GM21786 (cell line): ENCODE results near the gene TAF4B.
"Not testable (repeated sequence)": the region's sequence is repeated elsewhere in the genome, so short reads cannot be mapped to it uniquely, and the experiment has no call there.

Experiments used
- ATAC-seq: cut with Tn5 transposase; IDR thresholded peaks from one replicate; pipeline ENCODE4 v1.9.1; 2021; ENCODE audit not compliant: unreplicated experiment

Gene TAF4B

GRCh38 chr18:26370037-26370436 lies 143.8 kb downstream of the TAF4B start:
- no peak for ATAC-seq

GRCh38 chr18:26376105-26376504 lies 149.9 kb downstream of the TAF4B start:
- no peak for ATAC-seq

- no peak for ATAC-seq
Measured at GRCh38 chr18:26378701-26379100, 152.5 kb downstream of the TAF4B start.

- ATAC-seq: not testable (repeated sequence)
Measured at GRCh38 chr18:26381555-26381954, 155.3 kb downstream of the TAF4B start.

DNA sequence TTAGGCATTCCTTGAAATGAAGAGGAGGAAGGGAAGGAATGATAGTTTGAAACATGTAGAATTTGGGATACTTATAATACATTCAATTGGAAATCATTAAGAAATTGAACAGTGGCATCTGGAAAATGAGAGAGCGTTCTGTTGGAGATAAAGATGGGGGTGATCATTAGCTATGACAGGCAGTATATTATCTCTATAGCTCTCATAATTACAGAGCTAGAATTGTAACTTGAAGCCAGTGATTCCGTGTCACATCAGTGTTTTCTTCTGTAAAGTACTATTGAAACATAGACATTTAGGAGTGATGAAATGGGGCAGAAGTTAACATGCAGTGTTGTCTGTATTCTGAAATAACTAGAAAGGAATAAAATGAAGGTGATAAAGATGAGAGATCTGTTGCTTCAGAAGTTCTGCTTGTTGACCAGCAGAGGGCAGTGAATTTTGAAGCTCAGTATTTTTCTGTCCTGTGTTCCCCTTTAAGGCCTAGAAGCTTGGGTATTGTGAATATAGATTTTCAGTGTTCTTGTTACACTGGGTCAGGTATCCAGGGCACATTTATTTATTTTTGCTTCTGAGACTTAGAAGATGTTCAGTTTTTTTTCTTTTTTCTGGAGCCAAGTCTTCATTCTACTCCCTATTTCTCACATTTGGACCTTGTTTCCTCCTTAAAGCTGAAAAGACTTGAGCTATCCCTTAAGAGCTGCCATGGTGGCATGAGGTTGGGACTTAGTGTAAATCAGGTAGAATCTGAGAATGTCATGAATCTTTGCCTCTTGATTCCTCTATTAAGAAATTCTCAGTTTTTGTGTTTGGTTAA lies 157.4 kb downstream of the TAF4B start:
- peak; percentile 87 for ATAC-seq

GRCh38 chr18:26386002-26386401 lies 159.8 kb downstream of the TAF4B start:
- no peak for ATAC-seq

DNA sequence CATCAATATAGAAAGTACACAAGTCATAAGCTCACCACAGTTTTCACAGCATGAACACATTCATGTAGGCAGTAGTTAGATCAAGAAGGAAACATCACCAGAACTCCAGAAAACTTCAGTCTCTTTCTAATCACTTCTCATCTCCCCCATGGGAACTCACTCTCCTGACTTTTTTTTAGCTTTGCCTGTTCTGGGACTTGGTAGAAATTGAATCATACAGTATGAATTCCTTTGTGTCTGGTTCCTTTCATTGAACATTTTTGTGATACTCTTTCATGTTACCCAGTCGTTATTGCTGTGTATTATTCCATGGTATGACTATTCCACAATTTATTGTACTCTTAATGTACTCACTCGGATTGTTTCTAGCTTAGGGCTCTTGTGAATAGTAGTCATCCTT lies 160.2 kb downstream of the TAF4B start:
- no peak for ATAC-seq

- ATAC-seq: no peak
Measured at GRCh38 chr18:26394047-26394654, 167.9 kb downstream of the TAF4B start.

DNA sequence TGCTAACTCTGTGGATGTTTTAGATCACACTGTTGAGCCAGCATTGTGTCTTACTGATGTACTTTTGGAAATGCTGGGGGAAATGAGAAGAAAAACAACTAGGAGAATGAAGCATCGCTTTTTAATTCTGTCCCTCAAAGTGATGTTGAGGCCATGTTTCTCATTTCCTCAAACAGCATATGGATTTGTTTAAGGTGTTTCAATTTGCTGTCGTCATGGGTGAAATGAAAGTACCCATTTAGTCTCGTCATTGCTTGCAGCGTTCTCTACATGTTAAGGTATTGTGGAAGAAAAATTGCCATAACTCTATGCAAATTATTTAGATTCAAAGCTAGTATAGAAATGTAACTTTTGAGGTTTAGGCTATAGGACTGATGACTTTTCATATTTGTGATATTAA lies 170.8 kb downstream of the TAF4B start:
- no peak for ATAC-seq

- no peak for ATAC-seq
Measured at GRCh38 chr18:26403491-26403890, 177.2 kb downstream of the TAF4B start.

- peak; percentile 90 for ATAC-seq
Measured at GRCh38 chr18:26405190-26405801, 179.1 kb downstream of the TAF4B start.

DNA sequence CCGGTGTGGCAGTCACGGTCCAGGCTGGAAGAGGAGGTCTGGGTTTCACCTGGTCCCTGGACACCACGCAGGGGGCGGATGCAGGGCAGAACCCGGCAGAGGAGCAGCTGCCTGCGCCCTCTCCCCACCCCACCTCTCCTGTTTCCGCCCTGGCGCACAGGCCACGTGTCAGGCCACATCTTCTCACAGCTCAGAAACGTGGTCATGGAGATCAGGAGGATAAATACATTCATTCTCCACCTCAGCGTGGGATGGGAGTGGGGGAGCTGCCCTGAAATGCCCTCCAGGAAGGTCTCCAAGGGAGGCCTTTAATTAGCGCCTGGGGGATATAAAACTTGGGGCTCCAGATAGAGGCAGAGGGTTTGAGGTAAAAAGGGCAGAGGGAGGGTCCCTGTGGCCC lies 180.1 kb downstream of the TAF4B start:
- no peak for ATAC-seq

DNA sequence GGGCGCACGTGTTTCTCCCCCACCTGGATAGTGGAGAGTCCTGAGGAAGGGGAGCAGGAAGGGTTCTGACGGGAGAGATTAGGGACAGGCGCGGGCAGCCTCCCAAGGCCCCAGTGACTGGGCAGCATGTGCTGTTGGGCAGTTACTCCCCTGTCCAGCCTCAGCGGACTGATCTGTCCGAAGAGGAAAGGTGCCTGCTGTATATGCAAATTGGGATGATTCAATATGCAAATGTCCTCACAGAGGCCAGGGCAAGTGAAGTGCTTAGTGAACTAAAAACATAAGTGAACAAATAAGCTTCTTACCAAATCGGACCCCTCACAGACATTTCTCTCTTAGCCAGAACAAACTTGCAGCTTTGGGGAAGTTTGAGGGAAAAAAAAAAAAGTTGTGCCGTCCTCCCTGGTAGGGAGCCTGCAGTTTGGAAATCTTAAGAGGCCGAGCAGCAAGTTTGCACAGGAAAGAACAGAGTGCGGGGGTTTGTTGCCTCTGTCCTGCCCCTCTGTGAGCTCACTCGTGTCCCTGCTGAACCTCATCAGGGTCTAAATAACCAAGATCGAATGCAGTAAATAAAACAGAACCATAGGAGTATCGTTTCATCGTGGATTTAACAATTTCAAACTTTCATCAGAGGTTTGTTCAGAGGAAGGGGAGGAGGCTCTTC lies 180.7 kb downstream of the TAF4B start:
- no peak for ATAC-seq

GRCh38 chr18:26407736-26408601 lies 181.7 kb downstream of the TAF4B start:
- ATAC-seq: no peak

DNA sequence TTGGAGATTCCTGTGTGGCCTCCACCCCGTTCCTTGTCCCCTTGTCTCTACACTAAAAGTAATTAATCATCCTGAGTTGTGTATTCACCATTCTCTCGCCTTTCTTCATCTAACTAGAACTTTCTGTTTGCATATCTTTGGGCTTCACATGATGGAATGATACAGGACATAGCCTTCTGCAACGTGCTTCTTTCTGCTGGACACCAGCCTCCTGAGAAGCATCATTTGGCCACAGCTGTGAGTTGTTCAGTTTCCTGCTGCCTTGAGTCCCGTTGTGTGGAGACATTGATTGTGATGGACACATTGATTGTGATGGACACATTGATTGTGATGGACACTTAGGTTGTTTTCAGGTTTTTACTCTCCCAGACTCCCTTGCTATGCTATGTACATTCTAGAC lies 182.8 kb downstream of the TAF4B start:
- ATAC-seq: no peak

GRCh38 chr18:26414901-26415440 lies 188.7 kb downstream of the TAF4B start:
- no peak for ATAC-seq

DNA sequence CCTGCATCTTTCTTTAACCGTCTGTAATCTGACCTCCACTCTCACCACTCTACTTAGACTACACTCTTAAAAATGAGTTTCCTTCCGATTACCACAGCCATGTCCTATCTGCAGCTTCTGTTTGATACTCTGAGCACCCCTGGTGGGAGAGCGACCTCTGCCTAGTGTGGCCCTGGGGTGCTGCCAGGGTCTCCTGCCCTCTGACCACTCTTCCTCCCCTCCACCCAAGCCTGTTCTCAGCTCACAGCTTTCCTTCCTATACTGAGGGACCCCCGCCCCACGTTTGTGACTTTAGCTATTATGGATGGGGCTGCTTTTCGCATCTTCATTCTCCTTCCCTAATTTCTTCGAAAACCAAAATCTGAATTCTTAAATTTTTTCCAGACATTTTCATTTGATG lies 189.4 kb downstream of the TAF4B start:
- ATAC-seq: no peak

DNA sequence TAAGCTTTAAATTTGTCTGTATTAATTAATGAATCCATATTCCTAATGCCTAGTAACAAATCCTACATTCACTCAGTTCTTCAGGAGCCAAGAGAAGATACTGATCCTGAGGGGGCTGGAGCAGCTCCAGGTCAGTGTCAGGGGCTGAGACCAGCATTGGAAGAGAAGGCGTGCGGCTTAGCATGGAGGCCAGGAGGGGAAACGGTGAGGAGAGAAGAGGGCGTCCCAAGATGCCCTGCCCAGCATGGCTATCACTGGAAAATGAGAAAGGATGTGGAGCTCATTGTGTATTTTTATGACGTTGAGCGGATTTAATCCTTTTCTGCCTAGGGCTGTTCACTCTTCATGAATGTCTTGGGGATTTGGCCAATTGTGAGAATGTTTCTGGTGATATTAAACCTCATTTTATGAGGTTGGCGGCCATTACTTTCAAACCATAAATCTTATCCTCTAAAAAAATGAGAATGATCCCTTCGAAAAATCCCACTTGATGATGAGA lies 190.5 kb downstream of the TAF4B start:
- ATAC-seq: no peak

DNA sequence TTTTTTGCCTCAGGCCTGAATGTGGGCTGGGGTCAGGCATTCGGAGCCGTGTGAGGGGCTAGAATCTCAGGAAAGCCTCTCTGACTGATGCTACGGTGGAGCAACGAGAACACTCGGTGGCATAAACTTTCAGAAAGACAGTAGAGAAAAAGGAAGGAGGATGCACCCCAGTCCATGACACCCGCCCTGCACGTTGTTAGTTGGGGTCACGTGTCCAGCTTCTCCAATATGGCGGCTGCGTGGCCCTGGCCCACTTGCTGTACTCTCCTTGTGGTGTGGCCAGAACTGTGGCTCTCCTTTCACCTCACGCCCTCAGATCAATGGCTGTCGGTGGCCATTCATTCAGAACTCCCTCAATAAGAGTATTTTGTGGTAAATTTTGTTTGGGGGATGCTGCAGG lies 190.9 kb downstream of the TAF4B start:
- ATAC-seq: no peak

DNA sequence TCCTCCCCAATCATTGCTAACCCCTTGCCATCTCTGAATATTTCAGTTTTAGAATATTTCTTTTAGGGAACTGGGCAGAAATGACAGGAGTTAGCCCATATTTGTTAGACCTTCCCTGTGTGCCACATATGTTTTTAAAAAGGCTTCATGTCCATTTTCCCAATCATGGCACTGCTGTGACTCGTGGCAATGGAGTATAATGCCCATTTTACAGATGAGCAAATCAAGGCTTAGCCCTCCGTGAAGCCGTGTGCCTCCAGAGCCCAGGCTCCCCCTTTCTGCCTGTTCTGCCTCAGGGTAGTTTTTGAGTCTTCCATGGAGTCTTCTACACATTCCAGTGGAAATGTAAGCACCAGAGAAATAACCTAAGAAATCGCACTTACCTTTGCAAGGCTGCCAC lies 192.0 kb downstream of the TAF4B start:
- no peak for ATAC-seq
